Astrocyte (in vitro differentiated cells and primary cell): ENCODE measurements around the gene FAM13A. TPM values are rescaled to one million over a fixed set of nuclear protein-coding genes. Genes with fewer than 3 reads are reported as not detected.
"Not testable (repeated sequence)": the region's sequence is repeated elsewhere in the genome, so short reads cannot be mapped to it uniquely, and the experiment has no call there.

Experiments
- DNase-seq: peaks from one replicate; pipeline ENCODE4 v3.0.0-alpha.2; 2010; ENCODE audit warnings: low read depth
- FAIRE-seq: peaks from 2 replicates; lab custom pipeline; 2011; peaks lifted over from hg19 to GRCh38; lab: Jason Lieb, UNC
- H2AFZ ChIP-seq: 2 replicates; pipeline ENCODE4 v1.6.0; 2012; ENCODE audit warnings: low read depth, low read length, inconsistent platforms
- H3K27ac ChIP-seq: 2 replicates; pipeline ENCODE4 v1.5.1; 2011; ENCODE audit warnings: low read depth, low read length, inconsistent platforms
- H3K27me3 ChIP-seq: 2 replicates; pipeline ENCODE4 v1.6.0; 2011; ENCODE audit warnings: low read length, inconsistent platforms; ENCODE audit not compliant: insufficient read depth
- H3K36me3 ChIP-seq: 2 replicates; pipeline ENCODE4 v1.5.1; 2011; ENCODE audit warnings: low read length, inconsistent platforms; ENCODE audit not compliant: insufficient read depth
- H3K4me1 ChIP-seq: 2 replicates; pipeline ENCODE4 v1.5.1; 2011; ENCODE audit warnings: low read length, inconsistent platforms; ENCODE audit not compliant: insufficient read depth
- H3K4me2 ChIP-seq: 2 replicates; pipeline ENCODE4 v1.6.0; 2012; ENCODE audit warnings: low read length, inconsistent platforms
- H3K4me3 ChIP-seq: 2 replicates; pipeline ENCODE4 v1.5.1; 2011; ENCODE audit warnings: low read depth, mild to moderate bottlenecking, low read length, inconsistent platforms; ENCODE audit not compliant: insufficient read depth
- H3K79me2 ChIP-seq: 2 replicates; pipeline ENCODE4 v1.6.0; 2012; ENCODE audit warnings: mild to moderate bottlenecking, low read length, inconsistent platforms; ENCODE audit not compliant: insufficient read depth
- H3K9ac ChIP-seq: 2 replicates; pipeline ENCODE4 v1.6.0; 2012; ENCODE audit warnings: mild to moderate bottlenecking, low read length, inconsistent platforms
- H3K9me3 ChIP-seq: 2 replicates; pipeline ENCODE4 v1.5.1; 2012; ENCODE audit warnings: low read depth, mild to moderate bottlenecking, low read length, inconsistent platforms; ENCODE audit not compliant: insufficient read depth
- H4K20me1 ChIP-seq: 2 replicates; pipeline ENCODE4 v1.6.0; 2012; ENCODE audit warnings: low read length, inconsistent platforms; ENCODE audit not compliant: insufficient read depth
- H3K27ac Mint-ChIP-seq: one replicate; pipeline ENCODE4 v1.8.0; 2021; ENCODE audit warnings: mild to moderate bottlenecking, mixed read lengths; ENCODE audit not compliant: unreplicated experiment
- H3K27me3 Mint-ChIP-seq: one replicate; pipeline ENCODE4 v1.8.0; 2021; ENCODE audit warnings: low read depth, mixed read lengths; ENCODE audit not compliant: unreplicated experiment
- H3K36me3 Mint-ChIP-seq: one replicate; pipeline ENCODE4 v1.8.0; 2021; ENCODE audit warnings: low read depth, mixed read lengths; ENCODE audit not compliant: unreplicated experiment
- H3K4me1 Mint-ChIP-seq: one replicate; pipeline ENCODE4 v1.8.0; 2021; ENCODE audit warnings: low read depth, mixed read lengths; ENCODE audit not compliant: unreplicated experiment
- H3K4me3 Mint-ChIP-seq: one replicate; pipeline ENCODE4 v1.8.0; 2021; ENCODE audit warnings: mild to moderate bottlenecking, moderate library complexity, mixed read lengths; ENCODE audit not compliant: unreplicated experiment
- H3K9me3 Mint-ChIP-seq: one replicate; pipeline ENCODE4 v1.8.0; 2021; ENCODE audit warnings: mild to moderate bottlenecking, mixed read lengths; ENCODE audit not compliant: unreplicated experiment
- EZH2 ChIP-seq: IDR thresholded peaks from 2 replicates; pipeline ENCODE4 v1.6.1; 2012; ENCODE audit warnings: mild to moderate bottlenecking, low read length, inconsistent platforms; ENCODE audit not compliant: insufficient read depth
- total RNA-seq: library from RNA; stranded (reverse); gene quantifications from 2 replicates; pipeline ENCODE4 v1.2.1, GENCODE V29; 2021
- TF ChIP-seq, protein P1 (sequence below): IDR thresholded peaks from 2 replicates; pipeline ENCODE4 v1.5.1; 2011; ENCODE audit warnings: low read depth, mild to moderate bottlenecking, inconsistent platforms, low read length, moderate library complexity; ENCODE audit not compliant: insufficient read depth

Gene FAM13A
- total RNA-seq, 1 donor from 2014 or later: 12.0 TPM

DNA sequence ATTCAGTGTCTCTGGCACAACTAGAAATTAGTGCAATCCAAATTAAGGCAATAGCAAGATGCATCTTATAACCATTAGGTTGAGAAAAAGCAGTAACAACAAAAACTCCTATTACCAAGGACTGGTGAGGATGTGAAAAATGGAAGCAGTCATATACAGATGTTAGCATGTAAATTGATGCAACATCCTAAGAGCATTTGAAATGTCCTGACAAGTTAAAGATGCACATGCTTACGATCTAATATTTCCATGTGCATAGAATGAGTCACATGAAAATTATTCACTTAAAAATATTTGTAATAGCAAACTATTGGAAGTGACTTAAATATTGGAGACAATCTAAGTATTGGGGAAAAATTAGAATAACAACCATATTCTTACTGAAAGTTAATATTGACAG lies 163.0 kb downstream of the FAM13A start:
- H3K79me2 ChIP-seq: no peaks in the 10 kb centered on the region
- no peaks in the 10 kb centered on the region for H3K27me3 Mint-ChIP-seq
- H3K9me3 Mint-ChIP-seq: peaks cover 2% of the 10 kb centered on the region
- peaks cover 3% of the 10 kb centered on the region for H3K36me3 Mint-ChIP-seq
- no peaks in the 10 kb centered on the region for H4K20me1 ChIP-seq
- TF ChIP-seq, protein P1, sequence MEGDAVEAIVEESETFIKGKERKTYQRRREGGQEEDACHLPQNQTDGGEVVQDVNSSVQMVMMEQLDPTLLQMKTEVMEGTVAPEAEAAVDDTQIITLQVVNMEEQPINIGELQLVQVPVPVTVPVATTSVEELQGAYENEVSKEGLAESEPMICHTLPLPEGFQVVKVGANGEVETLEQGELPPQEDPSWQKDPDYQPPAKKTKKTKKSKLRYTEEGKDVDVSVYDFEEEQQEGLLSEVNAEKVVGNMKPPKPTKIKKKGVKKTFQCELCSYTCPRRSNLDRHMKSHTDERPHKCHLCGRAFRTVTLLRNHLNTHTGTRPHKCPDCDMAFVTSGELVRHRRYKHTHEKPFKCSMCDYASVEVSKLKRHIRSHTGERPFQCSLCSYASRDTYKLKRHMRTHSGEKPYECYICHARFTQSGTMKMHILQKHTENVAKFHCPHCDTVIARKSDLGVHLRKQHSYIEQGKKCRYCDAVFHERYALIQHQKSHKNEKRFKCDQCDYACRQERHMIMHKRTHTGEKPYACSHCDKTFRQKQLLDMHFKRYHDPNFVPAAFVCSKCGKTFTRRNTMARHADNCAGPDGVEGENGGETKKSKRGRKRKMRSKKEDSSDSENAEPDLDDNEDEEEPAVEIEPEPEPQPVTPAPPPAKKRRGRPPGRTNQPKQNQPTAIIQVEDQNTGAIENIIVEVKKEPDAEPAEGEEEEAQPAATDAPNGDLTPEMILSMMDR: no peak
- TF ChIP-seq EZH2: no peak
- no peaks in the 10 kb centered on the region for H3K27me3 ChIP-seq
- H3K4me1 Mint-ChIP-seq: peaks cover 2% of the 10 kb centered on the region
- no peak overlapping the region for H3K27ac Mint-ChIP-seq
- H3K4me3 Mint-ChIP-seq: no peak overlapping the region
- H3K4me2 ChIP-seq: no peak overlapping the region
- H3K9me3 ChIP-seq: no peaks in the 10 kb centered on the region
- H3K36me3 ChIP-seq: peaks cover 2% of the 10 kb centered on the region
- no peak overlapping the region for H2AFZ ChIP-seq
- H3K27ac ChIP-seq: no peak overlapping the region
- FAIRE-seq (no peak), DNase-seq (peak; percentile 3)
- H3K9ac ChIP-seq: no peak overlapping the region
- no peaks in the 10 kb centered on the region for H3K4me1 ChIP-seq
- H3K4me3 ChIP-seq: no peak overlapping the region

GRCh38 chr4:88892646-88893045 lies 164.3 kb downstream of the FAM13A start:
- Histone ChIP-seq H3K27me3 (no peaks in the 10 kb centered on the region), H3K36me3 (peaks cover 2% of the 10 kb centered on the region), H4K20me1 (no peaks in the 10 kb centered on the region), H2AFZ (no peak overlapping the region), H3K4me1 (no peaks in the 10 kb centered on the region), H3K79me2 (no peaks in the 10 kb centered on the region), H3K27ac (no peak overlapping the region), H3K9ac (no peak overlapping the region), H3K4me3 (no peak overlapping the region), H3K4me2 (no peak overlapping the region), H3K9me3 (no peaks in the 10 kb centered on the region)
- DNase-seq: no peak
- no peak for FAIRE-seq
- H3K27me3 Mint-ChIP-seq: no peaks in the 10 kb centered on the region
- H3K27ac Mint-ChIP-seq: no peak overlapping the region
- peaks cover 2% of the 10 kb centered on the region for H3K9me3 Mint-ChIP-seq
- H3K4me1 Mint-ChIP-seq: peaks cover 2% of the 10 kb centered on the region
- TF ChIP-seq, protein P1: no peak
- no peak for TF ChIP-seq EZH2
- H3K36me3 Mint-ChIP-seq: peaks cover 3% of the 10 kb centered on the region
- no peak overlapping the region for H3K4me3 Mint-ChIP-seq

DNA sequence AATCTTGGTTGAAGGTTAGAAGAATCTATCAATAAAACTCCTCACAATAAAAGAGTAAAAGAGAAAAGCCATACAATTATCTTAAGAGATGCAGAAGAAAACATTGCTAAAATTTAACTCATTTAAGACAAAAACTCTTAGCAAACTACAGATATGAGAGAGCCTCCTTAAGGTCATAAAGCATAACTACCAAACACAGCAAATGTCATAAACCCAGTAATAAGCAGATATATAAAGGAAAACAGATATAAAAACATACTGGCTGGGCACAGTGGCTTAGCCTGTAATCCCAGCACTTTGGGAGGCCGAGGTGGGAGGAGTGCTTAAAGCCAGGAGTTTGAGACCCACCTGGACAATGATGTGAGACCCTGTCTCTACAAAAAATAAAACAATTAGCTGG lies 165.3 kb downstream of the FAM13A start:
- no peak for FAIRE-seq
- no peak overlapping the region for H3K4me3 ChIP-seq

DNA sequence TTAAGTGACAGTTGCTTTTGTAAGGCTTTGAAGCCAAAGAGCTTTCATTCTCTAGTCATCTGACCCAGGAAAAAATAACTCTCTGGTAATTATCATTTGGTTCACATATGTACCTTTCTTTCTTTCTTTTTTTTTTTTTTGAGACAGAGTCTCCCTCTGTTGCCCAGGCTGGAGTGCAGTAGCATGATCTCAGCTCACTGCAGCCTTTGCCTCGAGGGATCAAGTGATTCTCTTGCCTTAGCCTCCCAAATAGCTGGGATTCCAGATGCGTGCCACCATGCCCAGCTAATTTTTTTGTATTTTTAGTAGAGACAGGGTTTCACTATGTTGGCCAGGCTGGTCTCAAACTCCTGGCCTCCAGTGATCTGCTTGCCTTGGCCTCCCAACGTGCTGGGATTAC lies 169.6 kb downstream of the FAM13A start:
- H3K9me3 Mint-ChIP-seq, DNase-seq, H3K27me3 ChIP-seq, H3K36me3 ChIP-seq, H3K79me2 ChIP-seq, H3K9me3 ChIP-seq, H2AFZ ChIP-seq, FAIRE-seq, H3K36me3 Mint-ChIP-seq, H3K4me3 ChIP-seq, H3K27ac ChIP-seq, H3K27me3 Mint-ChIP-seq, H3K4me3 Mint-ChIP-seq, H3K4me1 Mint-ChIP-seq, H3K9ac ChIP-seq, H3K4me1 ChIP-seq, H4K20me1 ChIP-seq, H3K27ac Mint-ChIP-seq, H3K4me2 ChIP-seq: not testable (repeated sequence)

More for the DNA sequence above, 165.3 kb downstream of the FAM13A start:
- Mint-ChIP-seq H3K27me3 (no peaks in the 10 kb centered on the region), H3K4me3 (no peak overlapping the region), H3K9me3 (peaks cover 2% of the 10 kb centered on the region), H3K27ac (no peak overlapping the region), H3K4me1 (peaks cover 2% of the 10 kb centered on the region), H3K36me3 (peaks cover 2% of the 10 kb centered on the region)
- Histone ChIP-seq H3K79me2 (no peaks in the 10 kb centered on the region), H2AFZ (no peak overlapping the region), H4K20me1 (no peaks in the 10 kb centered on the region), H3K27ac (no peak overlapping the region), H3K9ac (no peak overlapping the region), H3K27me3 (no peaks in the 10 kb centered on the region), H3K4me1 (no peaks in the 10 kb centered on the region), H3K36me3 (no peaks in the 10 kb centered on the region), H3K4me2 (no peak overlapping the region), H3K9me3 (no peaks in the 10 kb centered on the region)
- TF ChIP-seq EZH2: no peak
- TF ChIP-seq, protein P1: no peak
- no peak for DNase-seq
